ENCODE results near the gene TMEM72.

- TF ChIP-seq ZNF274 (IDR thresholded peaks at IDR 0.05; ENCODE audit: low read depth, low read length) (no peak), SUZ12 (IDR thresholded peaks at IDR 0.05; ENCODE audit: extremely low read depth, insufficient read depth, insufficient read length) (no peak)
Measured at GRCh38 chr10:44864051-44864450, 47.1 kb upstream of the TMEM72 start.
